MM.1S (cell line): ENCODE measurements around the gene CLEC16A.

ENCODE experiments used
- DNase-seq: peaks from one replicate; pipeline ENCODE4 v3.0.0-alpha.2; 2015
- H2AFZ ChIP-seq: fragments of 300-600 bp; sonication (generic); 2 replicates; pipeline ENCODE4 v1.6.0; 2016; ENCODE audit warnings: antibody characterized with exemption, low read length
- H3F3A ChIP-seq: fragments of 300-600 bp; sonication (generic); 2 replicates; pipeline ENCODE4 v1.6.1; 2016; ENCODE audit warnings: mild to moderate bottlenecking, antibody characterized with exemption, low read length, moderate library complexity, mixed read lengths; ENCODE audit not compliant: insufficient read depth
- H3K27ac ChIP-seq: fragments of 300-600 bp; sonication (generic); 2 replicates; pipeline ENCODE4 v1.5.1; 2016; ENCODE audit warnings: mild to moderate bottlenecking, low read length
- H3K27me3 ChIP-seq: fragments of 300-600 bp; sonication (generic); replicated peaks from 2 replicates; pipeline ENCODE4 v1.6.0; 2016; ENCODE audit warnings: low read length; ENCODE audit not compliant: insufficient read depth
- H3K36me3 ChIP-seq: fragments of 300-600 bp; sonication (generic); replicated peaks from 2 replicates; pipeline ENCODE4 v1.6.1; 2016; ENCODE audit warnings: mild to moderate bottlenecking, low read length, mixed read lengths; ENCODE audit not compliant: insufficient read depth
- H3K4me1 ChIP-seq: fragments of 300-600 bp; sonication (generic); 2 replicates; pipeline ENCODE4 v1.6.1; 2016; ENCODE audit warnings: low read length, mixed read lengths
- H3K4me2 ChIP-seq: fragments of 300-600 bp; sonication (generic); 2 replicates; pipeline ENCODE4 v1.6.0; 2016; ENCODE audit warnings: low read depth, low read length
- H3K4me3 ChIP-seq: fragments of 300-600 bp; sonication (generic); 2 replicates; pipeline ENCODE4 v1.5.1; 2016; ENCODE audit warnings: low read length, mixed read lengths
- H3K79me2 ChIP-seq: fragments of 300-600 bp; sonication (generic); 2 replicates; pipeline ENCODE4 v1.6.1; 2016; ENCODE audit warnings: mixed run types, low read length, mixed read lengths
- H3K9ac ChIP-seq: fragments of 300-600 bp; sonication (generic); 2 replicates; pipeline ENCODE4 v1.6.1; 2016; ENCODE audit warnings: low read length, mixed read lengths
- H3K9me2 ChIP-seq: fragments of 300-600 bp; sonication (generic); replicated peaks from 2 replicates; pipeline ENCODE4 v1.6.1; 2016; ENCODE audit warnings: mild to moderate bottlenecking, low read length, mixed read lengths; ENCODE audit not compliant: insufficient read depth
- H3K9me3 ChIP-seq: fragments of 300-600 bp; sonication (generic); replicated peaks from 2 replicates; pipeline ENCODE4 v1.6.1; 2016; ENCODE audit warnings: mild to moderate bottlenecking, low read length, mixed read lengths; ENCODE audit not compliant: insufficient read depth
- H4K20me1 ChIP-seq: fragments of 300-600 bp; sonication (generic); 2 replicates; pipeline ENCODE4 v1.6.1; 2016; ENCODE audit warnings: mild to moderate bottlenecking, low read length, moderate library complexity, mixed read lengths; ENCODE audit not compliant: insufficient read depth
- CTCF ChIP-seq: fragments of 300-600 bp; sonication (generic); IDR thresholded peaks from 2 replicates; pipeline ENCODE4 v1.5.1; 2016; ENCODE audit warnings: antibody characterized with exemption, low read length, mixed read lengths
- EZH2 ChIP-seq: fragments of 300-600 bp; sonication (generic); optimal IDR thresholded peaks from 2 replicates; pipeline ENCODE3; 2017; ENCODE audit warnings: low read depth, mild to moderate bottlenecking, antibody characterized with exemption, low read length, mixed read lengths
- EZH2phosphoT487 ChIP-seq: fragments of 300-600 bp; sonication (generic); IDR thresholded peaks from 2 replicates; pipeline ENCODE4 v1.6.1; 2018; ENCODE audit warnings: antibody characterized with exemption, low read length

Gene CLEC16A

GRCh38 chr16:11145173-11145818 is 200.9 kb downstream of the CLEC16A start:
- H3K9me3 ChIP-seq: no peaks in the 10 kb centered on the region
- H3F3A ChIP-seq: no peaks in the 10 kb centered on the region
- H3K4me2 ChIP-seq: no peak overlapping the region
- no peaks in the 10 kb centered on the region for H3K27me3 ChIP-seq
- no peaks in the 10 kb centered on the region for H3K4me1 ChIP-seq
- no peak overlapping the region for H3K9ac ChIP-seq
- no peaks in the 10 kb centered on the region for H3K36me3 ChIP-seq
- H4K20me1 ChIP-seq: no peaks in the 10 kb centered on the region
- no peak overlapping the region for H3K4me3 ChIP-seq
- H3K9me2 ChIP-seq: no peaks in the 10 kb centered on the region
- TF ChIP-seq CTCF (no peak), EZH2 (no peak), EZH2phosphoT487 (no peak)
- H2AFZ ChIP-seq: no peak overlapping the region
- no peak overlapping the region for H3K27ac ChIP-seq
- no peak for DNase-seq
- no peaks in the 10 kb centered on the region for H3K79me2 ChIP-seq

- H3K9ac ChIP-seq: no peak overlapping the region
- no peaks in the 10 kb centered on the region for H4K20me1 ChIP-seq
- no peaks in the 10 kb centered on the region for H3K9me3 ChIP-seq
- H3K9me2 ChIP-seq: no peaks in the 10 kb centered on the region
- H3K4me1 ChIP-seq: no peaks in the 10 kb centered on the region
- no peak for DNase-seq
- H3K4me3 ChIP-seq: no peak overlapping the region
- no peaks in the 10 kb centered on the region for H3K36me3 ChIP-seq
- no peak overlapping the region for H3K27ac ChIP-seq
- TF ChIP-seq EZH2 (no peak), EZH2phosphoT487 (no peak), CTCF (no peak)
- H3K27me3 ChIP-seq: no peaks in the 10 kb centered on the region
- no peak overlapping the region for H2AFZ ChIP-seq
- no peaks in the 10 kb centered on the region for H3F3A ChIP-seq
- no peak overlapping the region for H3K4me2 ChIP-seq
- H3K79me2 ChIP-seq: no peaks in the 10 kb centered on the region
Measured at GRCh38 chr16:11145819-11146211, 201.5 kb downstream of the CLEC16A start.

- H3K36me3 ChIP-seq: no peaks in the 10 kb centered on the region
- H3K79me2 ChIP-seq: no peaks in the 10 kb centered on the region
- H4K20me1 ChIP-seq: no peaks in the 10 kb centered on the region
- H3K9ac ChIP-seq: no peak overlapping the region
- no peak overlapping the region for H2AFZ ChIP-seq
- no peak overlapping the region for H3K27ac ChIP-seq
- TF ChIP-seq EZH2phosphoT487 (no peak), CTCF (no peak), EZH2 (no peak)
- no peaks in the 10 kb centered on the region for H3K9me2 ChIP-seq
- H3K27me3 ChIP-seq: no peaks in the 10 kb centered on the region
- H3K4me1 ChIP-seq: no peaks in the 10 kb centered on the region
- no peaks in the 10 kb centered on the region for H3F3A ChIP-seq
- DNase-seq: no peak
- no peaks in the 10 kb centered on the region for H3K9me3 ChIP-seq
- no peak overlapping the region for H3K4me2 ChIP-seq
- H3K4me3 ChIP-seq: no peak overlapping the region
Measured at GRCh38 chr16:11147033-11147753, 202.8 kb downstream of the CLEC16A start.
